Right atrium auricular region (tissue), 2 donors: Measurements from ENCODE around the gene DENND2D. TPM values are rescaled to one million over a fixed set of nuclear protein-coding genes. Genes with fewer than 3 reads are reported as not detected.

Experiments
- DNase-seq: peaks from one replicate; pipeline ENCODE4 v3.0.0-alpha.2; 2019; ENCODE audit warnings: low spot score
- H3K27ac ChIP-seq, 2 donors: fragments of 200-600 bp; sonication (generic); 1 replicate in 1 of 2; 2 replicates in 1 of 2; pipeline ENCODE4 v1.5.1; 2016 to 2019
- H3K27me3 ChIP-seq, 2 donors: fragments of 200-600 bp; sonication (generic); one replicate each; pipeline versions ENCODE4 v1.5.1 to v1.6.0; 2017 to 2019
- H3K36me3 ChIP-seq: fragments of 200-600 bp; sonication (generic); one replicate; pipeline ENCODE4 v1.5.1; 2016
- H3K4me1 ChIP-seq, 2 donors: fragments of 200-600 bp; sonication (generic); one replicate each; pipeline versions ENCODE4 v1.5.1 to v1.6.0; 2017 to 2019
- H3K4me3 ChIP-seq, 2 donors: fragments of 200-600 bp; sonication (generic); 1 replicate in 1 of 2; 2 replicates in 1 of 2; pipeline ENCODE4 v1.5.1; 2017 to 2019; ENCODE audit warnings: mild to moderate bottlenecking in 1 of 2, moderate library complexity in 1 of 2
- H3K9me3 ChIP-seq, 2 donors: fragments of 200-600 bp; sonication (generic); one replicate each; pipeline ENCODE4 v1.5.1; 2019
- CTCF ChIP-seq, 2 donors: fragments of 200-600 bp; sonication (generic); IDR thresholded peaks; one replicate each; pipeline ENCODE4 v1.5.1; 2019; ENCODE audit warnings: antibody characterized with exemption in 2 of 2
- total RNA-seq, 2 donors: library from RNA; depleted of rRNA; stranded (reverse); fragments of >200 nt; gene quantifications; one replicate each; pipeline ENCODE4 v1.1.0, GENCODE V29; 2016

The DENND2D gene
- total RNA-seq, 2 donors from 2014 or later: 1.7 to 5.7 TPM

- Histone ChIP-seq H3K27me3 (no peaks in the 10 kb centered on the region), H3K4me1 (peaks cover 0 to 11% of the 10 kb centered on the region in 2 donors), H3K36me3 (no peaks in the 10 kb centered on the region), H3K9me3 (no peaks in the 10 kb centered on the region), H3K27ac (no peak overlapping the region), H3K4me3 (no peak overlapping the region)
- no peak for TF ChIP-seq CTCF (IDR thresholded peaks at IDR 0.05)
- DNase-seq: no peak
These were observed 37.8 kb upstream of the DENND2D start for GRCh38 chr1:111238056-111238795.

DNA sequence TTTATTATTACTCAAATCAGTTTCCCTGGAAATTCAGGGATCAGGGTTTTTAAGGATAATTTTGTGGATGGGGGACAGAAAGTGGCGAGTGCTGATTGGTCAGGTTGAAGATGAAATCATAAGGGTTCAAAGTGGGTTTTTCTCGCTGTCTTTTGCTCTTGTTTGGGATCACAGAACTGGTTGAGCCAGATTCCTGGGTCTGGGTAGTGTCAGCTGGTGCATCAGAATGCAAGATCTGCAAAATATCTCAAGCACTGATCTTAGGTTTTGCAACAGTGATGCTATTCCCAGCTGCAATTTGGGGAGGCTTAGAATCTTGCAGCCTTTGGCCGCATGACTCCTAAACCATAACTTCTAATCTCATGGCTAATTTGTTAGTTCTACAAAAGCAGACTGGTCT, 36.4 kb upstream of the DENND2D start:
- no peak for TF ChIP-seq CTCF (IDR thresholded peaks at IDR 0.05)
- H3K4me1 ChIP-seq: no peaks in the 10 kb centered on the region
- H3K27ac ChIP-seq: no peak overlapping the region
- no peaks in the 10 kb centered on the region for H3K27me3 ChIP-seq
- no peaks in the 10 kb centered on the region for H3K36me3 ChIP-seq
- no peak overlapping the region for H3K4me3 ChIP-seq
- no peak for DNase-seq
- H3K9me3 ChIP-seq: no peaks in the 10 kb centered on the region

DNA sequence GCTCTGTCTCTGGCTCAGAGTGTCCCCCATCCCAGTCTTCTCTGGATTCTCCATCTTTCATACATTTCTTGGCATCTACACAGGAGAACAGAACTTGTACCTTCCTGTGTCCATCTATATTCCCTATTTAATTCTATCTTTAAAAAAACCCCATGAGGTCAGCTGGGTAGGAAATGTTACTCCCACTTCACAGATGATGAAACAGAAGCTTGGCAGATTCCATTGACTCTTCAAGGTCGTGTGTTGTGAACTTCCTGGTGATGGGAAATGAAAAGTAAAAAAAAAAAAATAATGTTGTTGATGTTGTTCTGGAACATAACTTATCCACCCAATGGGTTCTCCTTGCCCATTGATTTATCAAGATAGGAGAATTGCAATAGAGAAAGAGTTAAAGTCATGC, 35.9 kb upstream of the DENND2D start:
- H3K4me1 ChIP-seq: no peaks in the 10 kb centered on the region
- no peak overlapping the region for H3K27ac ChIP-seq
- TF ChIP-seq CTCF (IDR thresholded peaks at IDR 0.05): no peak
- no peak for DNase-seq
- no peaks in the 10 kb centered on the region for H3K36me3 ChIP-seq
- H3K9me3 ChIP-seq: no peaks in the 10 kb centered on the region
- H3K27me3 ChIP-seq: no peaks in the 10 kb centered on the region
- no peak overlapping the region for H3K4me3 ChIP-seq

DNA sequence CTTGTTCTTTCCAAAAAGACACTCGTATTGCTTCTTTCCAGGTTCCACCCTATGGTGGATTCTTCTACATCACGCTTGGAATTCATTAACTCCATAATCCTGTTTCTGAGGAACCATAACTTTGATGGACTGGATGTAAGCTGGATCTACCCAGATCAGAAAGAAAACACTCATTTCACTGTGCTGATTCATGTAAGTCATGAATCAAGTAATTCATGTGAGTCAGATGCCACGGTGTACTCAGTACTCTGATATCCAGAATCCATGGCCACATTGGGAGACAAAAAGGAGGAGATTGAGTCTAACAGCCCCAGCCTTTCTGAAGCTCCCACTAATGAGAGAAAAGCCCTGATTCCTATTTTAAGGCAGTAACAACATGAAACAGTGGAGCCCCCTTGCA, 34.4 kb upstream of the DENND2D start:
- Histone ChIP-seq H3K27ac (no peak overlapping the region), H3K4me1 (no peaks in the 10 kb centered on the region), H3K4me3 (no peak overlapping the region), H3K36me3 (no peaks in the 10 kb centered on the region), H3K27me3 (no peaks in the 10 kb centered on the region), H3K9me3 (no peaks in the 10 kb centered on the region)
- no peak for DNase-seq
- no peak for TF ChIP-seq CTCF (IDR thresholded peaks at IDR 0.05)

DNA sequence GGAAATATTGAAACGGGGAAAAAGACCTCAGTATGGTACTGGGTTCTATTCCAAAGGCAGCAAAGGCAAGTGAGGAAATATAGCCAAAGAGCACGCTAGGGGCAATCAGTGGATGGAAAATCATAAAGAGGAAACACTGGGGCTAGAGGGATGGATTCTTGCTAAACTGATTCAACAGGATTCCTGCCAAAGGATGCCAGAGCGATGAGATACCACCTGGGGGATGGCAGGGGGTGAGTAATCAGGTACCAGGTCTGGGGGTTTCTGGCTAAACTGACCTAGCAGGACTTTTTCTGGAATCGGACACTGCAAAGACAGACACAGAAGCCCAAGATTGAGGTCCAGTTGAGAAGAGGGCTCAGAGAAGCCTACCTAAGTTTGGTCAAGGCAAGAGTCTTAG, 33.8 kb upstream of the DENND2D start:
- no peak for TF ChIP-seq CTCF (IDR thresholded peaks at IDR 0.05)
- Histone ChIP-seq H3K27me3 (no peaks in the 10 kb centered on the region), H3K36me3 (no peaks in the 10 kb centered on the region), H3K9me3 (no peaks in the 10 kb centered on the region), H3K4me1 (no peaks in the 10 kb centered on the region), H3K4me3 (no peak overlapping the region), H3K27ac (no peak overlapping the region)
- DNase-seq: no peak

- Histone ChIP-seq H3K36me3 (no peaks in the 10 kb centered on the region), H3K27me3 (no peaks in the 10 kb centered on the region), H3K4me1 (peaks cover 0 to 13% of the 10 kb centered on the region in 2 donors), H3K4me3 (no peak overlapping the region), H3K9me3 (no peaks in the 10 kb centered on the region), H3K27ac (no peak overlapping the region)
- no peak for DNase-seq
- no peak for TF ChIP-seq CTCF (IDR thresholded peaks at IDR 0.05)
These were observed 31.7 kb upstream of the DENND2D start for GRCh38 chr1:111232134-111232533.
